HG03039 (cell line): ENCODE data around the gene THRSP.
"Not testable (repeated sequence)": the region's sequence is repeated elsewhere in the genome, so short reads cannot be mapped to it uniquely, and the experiment has no call there.

Experiments used
- ATAC-seq: cut with Tn5 transposase; IDR thresholded peaks from one replicate; pipeline ENCODE4 v1.9.1; 2021; ENCODE audit warnings: mild to moderate bottlenecking, moderate library complexity; ENCODE audit not compliant: unreplicated experiment

The THRSP gene

DNA sequence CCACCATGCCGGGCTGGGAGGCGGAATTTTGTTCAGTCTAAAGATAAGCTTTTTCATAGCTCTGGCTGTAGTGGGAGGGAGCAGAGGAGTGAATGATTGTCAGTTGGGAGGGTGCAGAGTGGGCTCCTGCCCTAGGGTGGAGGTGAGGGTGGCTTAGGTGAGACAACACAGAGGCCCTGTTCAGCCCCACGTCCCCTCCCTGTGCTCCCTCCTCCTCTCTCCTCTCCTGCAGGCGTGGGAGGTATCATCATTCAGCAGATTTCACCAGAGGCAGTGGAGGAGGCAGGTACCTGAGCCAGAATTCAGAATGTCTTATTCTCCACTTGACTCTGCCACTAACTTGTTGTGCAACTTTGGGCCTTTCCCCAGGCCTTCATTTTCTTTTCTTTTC is 1.7 kb upstream of the THRSP start:
- ATAC-seq, result no peak

DNA sequence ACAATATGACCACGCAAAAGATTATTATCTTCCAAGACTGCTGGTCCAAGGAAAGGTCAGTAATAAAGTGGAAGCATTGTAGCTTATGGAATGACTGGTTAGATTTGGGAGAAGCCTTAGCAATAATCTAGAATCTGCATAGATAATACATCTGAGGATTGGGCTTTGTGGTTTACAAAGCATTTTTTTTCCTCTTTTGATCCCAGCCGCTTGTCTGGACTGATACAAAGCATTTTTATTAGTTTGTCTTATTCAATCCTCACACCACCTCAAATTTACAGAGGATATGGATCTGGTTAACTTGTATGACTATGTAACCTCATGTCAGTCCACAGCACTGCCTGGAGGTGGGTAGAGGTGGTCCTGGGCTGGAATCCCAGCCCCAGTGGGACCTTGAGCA is 990 bp upstream of the THRSP start:
- no peak for ATAC-seq

DNA sequence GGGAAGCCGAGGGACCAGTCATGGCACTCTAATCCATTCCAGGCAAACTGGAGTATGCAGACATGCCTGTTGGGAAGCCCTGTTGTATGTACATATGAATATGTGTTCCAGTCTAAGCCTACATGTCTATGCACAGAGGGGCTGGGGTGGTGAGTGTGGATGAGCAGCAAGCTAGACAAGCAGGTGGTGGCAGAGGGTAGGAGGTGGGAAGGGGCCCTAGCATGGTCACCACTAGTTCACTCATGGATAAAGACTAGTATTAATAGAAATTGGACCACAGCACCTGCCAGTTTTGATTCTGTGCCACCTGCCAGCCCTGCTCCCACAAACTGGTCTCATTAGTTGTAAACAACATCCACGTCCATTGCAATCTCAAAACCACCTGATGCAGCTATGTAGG is 1.5 kb downstream of the THRSP start:
- no peak for ATAC-seq

DNA sequence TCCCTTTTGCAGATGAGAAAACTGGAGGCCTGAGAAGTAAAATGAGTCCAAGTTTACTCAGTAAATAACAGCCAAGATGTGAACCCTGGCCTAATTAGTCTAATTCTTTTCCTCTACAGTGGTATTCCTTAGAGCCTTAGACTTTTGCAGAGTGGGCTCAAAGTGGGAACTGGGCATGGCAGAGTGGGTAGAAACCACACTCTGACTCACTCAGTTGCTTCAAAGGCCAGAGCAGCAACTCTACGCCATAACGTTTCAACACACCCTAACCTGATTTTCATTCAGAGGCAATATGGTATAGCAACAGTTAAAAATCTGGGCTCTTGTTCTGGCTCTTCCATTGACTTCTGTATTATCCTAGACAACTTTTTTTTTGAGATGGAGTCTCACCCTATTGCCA is 2.8 kb downstream of the THRSP start:
- ATAC-seq, result no peak

DNA sequence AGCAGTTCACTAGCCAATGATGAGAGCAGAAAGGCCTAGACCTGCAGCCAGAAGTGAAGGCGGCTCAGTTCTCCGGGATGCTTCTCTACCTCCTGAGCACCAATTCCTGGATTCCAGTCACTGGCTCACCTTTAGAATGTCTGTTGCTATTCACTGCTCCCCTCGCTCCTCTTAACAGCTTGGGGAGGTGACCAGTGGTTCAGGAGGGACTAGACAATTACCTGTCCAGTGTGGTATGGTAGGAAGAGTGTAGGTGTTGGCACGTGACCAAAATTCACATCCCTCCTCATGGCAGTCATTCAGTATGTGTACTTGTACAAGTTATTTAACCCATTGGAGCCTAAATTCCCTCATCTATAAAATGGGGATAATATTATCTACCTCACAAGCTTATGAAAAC is 4.0 kb downstream of the THRSP start:
- ATAC-seq, result no peak

DNA sequence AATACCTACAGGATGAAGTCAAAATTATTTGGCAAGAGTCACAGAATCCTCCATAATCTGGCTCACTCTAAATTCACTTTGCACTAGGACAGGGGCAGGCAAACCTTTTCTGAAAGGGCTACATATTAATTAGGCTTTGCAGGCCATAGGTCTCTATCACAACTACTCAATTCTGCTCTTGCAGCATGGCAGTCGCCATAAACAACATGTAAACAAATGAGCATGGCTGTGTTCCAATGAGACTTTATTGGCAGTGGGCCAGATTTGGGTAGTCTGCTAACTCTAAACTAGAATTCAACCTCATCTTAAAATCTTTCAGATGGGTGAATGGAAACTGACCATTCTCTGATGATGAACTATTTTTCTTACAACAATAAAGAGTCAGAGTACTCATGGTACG is 5.8 kb downstream of the THRSP start:
- no peak for ATAC-seq

DNA sequence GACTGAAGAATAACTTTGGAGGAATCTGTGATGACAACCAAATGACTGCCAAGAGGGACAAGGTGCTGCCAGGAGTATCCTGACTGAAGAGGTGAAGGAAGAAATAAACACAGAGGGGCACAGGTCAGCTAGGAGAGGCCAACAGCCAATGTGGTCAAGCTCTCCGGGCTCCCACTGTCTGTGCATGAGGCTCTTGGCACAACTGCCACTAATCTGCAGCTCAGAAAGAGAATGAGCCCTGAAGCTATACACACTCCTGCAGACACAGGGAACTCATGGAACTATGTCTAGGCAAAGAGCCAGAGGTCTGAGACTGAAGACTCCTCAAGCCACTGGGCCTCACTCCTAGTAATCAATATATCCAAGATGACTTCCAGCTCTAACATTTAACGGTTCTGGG is 7.0 kb downstream of the THRSP start:
- ATAC-seq, result no peak

DNA sequence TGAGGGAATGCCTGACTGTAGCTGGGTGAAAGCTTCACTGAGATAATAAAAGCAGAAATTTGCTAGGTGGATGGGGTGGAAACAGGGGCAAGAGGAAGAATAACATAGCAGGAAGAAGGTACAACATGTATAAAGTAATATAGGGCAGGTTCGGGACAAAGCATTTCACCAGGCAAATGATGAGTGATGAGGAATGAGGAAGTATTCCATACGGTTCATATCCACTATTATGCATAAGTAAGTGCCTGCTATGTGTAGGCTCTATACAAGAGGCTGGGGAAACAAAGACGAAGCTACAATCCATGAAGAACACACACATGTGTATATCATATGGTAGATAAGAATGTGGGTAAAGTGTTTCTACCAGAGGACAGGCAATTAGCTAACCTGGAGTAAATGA is 8.1 kb downstream of the THRSP start:
- no peak for ATAC-seq

DNA sequence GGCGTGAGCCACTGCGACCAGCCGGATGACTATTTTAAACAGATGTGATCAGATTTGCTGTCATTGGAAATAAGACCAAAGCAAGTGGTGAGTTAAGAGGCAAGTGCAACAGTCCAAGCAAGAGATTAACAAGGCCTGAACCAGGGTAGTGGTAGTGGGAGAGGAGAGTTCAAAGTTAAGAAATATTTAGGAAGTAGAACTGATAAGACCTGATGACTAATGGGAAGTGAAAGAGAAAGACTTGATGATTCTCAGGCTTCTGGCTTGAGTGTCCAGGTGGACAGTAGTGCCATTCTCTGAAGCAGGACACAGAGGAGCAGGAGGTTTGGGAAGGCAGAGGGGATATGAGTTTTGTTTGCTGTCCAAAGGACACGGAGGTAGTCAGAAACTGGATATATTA is 8.8 kb downstream of the THRSP start:
- no peak for ATAC-seq

DNA sequence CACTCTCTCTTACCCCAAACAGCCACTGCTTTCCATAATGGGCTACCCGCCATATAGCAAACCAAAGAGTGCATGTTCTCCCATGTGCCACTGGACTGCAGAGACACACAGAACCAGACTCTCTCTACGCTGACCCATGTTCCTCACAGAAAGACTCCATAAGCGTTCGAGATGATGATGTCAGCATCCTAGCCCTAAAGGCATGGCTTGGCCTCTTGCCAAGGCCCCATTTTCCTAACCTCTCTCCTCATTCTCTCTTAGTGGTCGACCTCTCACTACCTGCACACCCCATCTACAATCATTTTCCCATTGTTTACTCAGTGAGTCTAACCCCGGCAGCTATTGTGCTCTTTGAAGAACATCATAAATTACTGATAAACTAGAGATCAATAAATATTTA is 11.1 kb downstream of the THRSP start:
- ATAC-seq, result no peak

DNA sequence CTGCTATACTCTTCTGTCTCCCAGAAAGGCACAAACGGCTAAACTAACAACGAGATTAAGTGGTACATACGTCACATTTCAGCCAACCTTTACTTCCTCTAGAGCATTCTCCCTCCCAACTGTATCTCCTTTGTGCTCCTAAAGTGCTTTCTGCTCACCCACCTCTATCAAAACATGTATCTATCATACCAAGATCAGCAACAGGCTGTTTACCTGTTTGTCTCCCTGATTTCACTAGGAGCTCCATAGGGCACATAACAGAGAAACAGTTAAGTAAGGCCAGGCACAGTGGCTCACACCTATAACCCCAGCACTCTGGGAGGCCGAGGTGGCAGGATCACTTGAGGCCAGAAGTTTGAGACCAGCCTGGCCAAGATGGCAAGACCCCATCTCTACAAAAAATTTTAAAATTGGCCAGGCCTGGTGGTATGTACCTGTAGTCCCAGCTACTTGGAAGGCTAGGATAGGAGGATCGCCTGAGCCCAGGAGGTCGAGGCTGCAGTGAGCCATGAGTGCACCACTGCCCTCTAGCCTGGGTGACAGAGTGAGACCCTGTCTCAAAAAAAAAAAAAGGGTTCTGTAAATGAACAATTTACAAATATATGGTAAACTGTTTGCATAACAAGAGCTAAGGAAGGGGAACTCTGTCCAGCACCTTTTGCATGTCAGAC is 13.2 kb downstream of the THRSP start:
- ATAC-seq, result no peak

DNA sequence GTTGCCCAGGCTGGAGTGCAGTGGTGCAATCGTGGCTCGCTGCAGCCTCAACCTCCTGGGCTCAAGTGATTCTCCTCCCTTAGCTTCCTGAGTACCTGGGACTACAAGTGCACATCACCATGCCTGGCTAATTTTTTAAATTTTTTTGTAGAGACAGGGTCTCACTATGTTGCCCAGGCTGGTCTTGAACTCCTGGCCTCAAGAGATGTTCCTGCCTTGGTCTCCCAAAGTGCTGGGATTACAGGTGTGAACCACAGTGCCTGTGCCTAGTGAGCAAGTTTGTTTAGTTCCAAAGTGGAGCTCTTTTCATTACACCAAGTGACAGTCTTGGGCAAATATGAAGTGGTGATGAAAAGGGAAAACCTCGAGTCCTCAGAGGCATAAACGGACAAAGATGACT is 13.9 kb downstream of the THRSP start:
- ATAC-seq, result not testable (repeated sequence)

DNA sequence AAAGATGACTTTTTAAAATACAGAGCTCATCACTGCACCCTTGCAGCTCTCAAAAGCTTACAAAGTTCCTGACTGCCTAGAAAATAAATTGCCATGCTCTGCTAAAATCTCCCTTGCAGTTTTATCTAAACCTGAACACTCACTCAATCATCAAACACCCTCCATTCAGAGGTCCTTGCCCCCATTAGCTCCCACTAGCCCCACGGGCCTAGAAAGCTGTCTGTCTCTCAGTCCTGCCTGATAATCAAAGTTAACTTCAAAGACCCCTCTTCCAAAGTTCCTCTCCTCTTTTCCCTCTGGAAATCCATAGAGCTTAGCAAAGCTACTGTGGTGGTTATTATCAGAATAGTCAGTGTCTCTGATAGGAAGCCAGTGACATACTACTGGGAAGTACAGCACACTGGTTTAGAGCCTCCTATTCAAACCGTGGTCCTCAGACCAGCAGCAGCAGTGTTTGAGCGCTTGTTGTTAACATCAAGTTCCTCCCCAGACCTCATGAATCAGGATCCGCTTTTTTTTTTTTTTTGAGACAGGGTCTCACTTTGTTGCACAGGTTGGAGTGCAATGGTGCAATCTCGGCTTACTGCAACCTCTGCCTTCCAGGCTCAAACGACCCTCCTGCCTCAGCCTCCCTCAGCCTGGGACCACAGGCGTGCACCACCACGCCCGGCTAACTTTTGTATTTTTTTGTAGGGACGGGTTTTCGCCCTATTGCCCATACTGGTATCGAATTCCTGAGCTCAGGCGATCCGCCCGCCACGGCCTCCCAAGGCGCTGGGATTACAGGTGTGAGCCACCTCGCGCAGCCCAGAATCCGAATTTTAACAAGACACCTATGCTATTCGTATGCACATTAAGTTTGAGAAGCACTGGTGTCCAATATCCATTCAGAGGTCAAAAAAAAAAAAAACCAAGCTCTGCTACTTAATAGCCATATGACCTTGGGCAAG is 14.8 kb downstream of the THRSP start:
- no peak for ATAC-seq

DNA sequence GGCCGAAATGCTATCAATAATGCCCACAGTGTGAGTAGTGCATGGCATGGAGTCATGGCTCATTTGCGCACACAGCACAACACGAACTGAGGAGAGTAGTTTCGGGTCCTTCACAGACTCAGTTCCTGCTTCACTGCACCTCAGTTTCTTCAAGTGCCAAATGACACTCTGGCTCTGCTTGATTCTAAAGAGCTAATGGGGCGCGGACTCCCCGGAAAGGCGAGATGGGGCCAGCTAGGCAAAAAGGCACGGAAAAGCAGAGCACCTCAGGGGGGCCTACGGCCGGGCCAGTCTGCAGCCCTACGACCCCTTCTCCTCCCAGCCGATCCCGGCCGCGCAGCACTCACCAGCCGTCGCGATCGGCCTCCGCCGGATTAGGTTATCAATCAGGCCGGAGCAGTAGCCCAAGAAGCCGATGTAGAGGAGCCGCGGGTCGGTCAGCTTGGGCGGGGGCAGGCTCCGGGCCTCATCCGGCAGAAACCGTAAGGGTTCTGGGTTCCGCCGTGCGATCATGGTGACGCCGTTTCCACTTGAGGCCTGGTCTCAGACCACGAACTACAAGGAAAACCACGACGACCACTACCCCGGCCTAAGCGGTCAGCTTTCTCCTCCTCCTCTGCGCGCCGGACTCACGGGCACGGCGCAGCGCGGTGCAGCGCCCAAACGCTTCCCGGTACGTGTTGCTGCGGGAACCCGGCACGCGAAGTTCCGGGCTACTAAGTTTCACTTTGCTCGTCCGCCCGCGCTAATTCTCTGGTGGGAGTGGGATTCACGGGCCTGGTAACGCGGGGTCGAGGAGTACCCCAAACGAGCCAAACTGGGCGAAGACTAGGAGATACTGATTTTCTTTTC is 15.8 kb downstream of the THRSP start, which contains the start of gene NDUFC2:
TSS of gene NDUFC2 (minus strand) at position 631 of the 852 bp plus-strand sequence. CDS start at position 513, 118 bp downstream.
- ATAC-seq, result peak; percentile 82

DNA sequence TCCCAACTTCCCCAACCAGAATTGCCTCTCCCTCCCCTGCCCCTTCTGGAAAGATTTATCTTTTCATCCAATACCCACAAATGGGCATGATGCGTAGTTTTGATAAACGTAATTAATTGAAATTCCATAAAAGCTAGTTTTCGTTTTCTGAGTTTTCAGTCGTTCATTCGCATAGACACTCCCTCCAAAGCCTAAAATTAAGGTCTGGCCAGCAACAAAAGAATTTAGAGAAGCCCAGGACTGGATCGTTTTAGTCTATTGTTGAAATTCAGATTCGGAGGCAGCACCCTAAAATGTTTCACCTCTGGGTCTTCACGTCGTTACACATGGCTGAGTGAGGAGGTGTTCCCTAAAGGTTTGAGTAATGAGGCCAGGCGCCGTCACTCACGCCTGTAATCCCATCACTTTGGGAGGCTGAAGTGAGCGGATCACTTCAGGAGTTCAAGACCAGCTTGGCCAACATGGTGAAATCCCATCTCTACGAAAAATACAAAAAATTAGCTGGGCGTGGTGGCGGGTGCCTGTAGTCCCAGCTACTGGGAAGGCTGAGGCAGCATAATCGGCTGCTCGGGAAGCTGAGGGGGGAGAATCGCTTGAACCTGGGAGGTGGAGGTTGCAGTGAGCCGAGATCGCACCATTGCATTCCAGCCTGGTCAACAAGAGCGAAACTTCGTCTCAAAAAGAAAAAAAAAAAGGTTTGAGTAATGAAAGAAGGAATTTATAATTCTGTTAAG is 16.6 kb downstream of the THRSP start:
- ATAC-seq, result no peak

DNA sequence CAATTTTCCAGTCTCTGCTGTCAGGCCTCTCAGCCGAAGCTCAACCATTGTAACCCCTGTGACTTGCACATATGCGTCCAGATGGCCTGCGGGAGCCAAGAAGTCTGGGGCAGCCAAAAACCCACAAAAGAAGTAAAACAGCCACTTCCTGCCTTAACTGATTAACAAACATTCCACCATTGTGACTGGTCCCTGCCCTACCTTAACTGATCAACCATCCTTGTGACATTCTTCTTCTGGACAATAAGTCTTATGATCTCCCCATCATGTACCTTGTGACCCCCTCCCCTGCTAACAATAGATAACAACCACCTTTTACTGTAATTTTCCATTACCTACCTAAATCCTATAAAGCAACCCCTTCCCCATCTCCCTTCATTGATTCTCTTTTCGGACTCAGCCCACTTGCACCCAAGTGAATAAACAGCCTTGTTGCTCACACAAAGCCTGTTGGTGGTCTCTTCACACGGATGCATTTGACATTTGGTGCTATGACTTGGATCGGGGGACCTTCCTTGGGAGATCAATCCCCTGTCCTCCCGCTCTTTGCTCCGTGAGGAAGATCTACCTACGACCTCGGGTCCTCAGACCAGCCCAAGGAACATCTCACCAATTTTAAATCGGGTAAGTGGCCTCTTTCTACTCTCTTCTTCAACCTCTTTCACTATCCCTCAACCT is 17.3 kb downstream of the THRSP start:
- no peak for ATAC-seq

DNA sequence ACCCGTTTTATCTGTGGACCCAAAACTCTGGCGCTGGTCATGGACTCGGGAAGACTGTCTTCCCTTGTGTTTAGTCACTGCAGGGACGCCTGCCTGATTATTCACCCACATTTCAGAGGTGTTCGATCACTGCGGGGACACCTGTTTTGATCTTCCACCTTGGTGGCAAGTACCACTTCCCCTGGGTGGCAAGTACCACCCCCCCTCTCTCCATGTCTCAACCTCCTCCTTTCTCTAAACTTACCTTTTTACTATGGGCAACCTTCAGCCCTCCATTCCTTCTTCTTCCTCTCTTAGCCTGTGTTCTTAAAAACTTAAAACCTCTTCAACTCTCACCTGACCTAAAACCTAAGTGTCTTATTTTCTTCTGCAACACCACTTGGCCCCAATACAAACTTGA is 17.9 kb downstream of the THRSP start:
- no peak for ATAC-seq

DNA sequence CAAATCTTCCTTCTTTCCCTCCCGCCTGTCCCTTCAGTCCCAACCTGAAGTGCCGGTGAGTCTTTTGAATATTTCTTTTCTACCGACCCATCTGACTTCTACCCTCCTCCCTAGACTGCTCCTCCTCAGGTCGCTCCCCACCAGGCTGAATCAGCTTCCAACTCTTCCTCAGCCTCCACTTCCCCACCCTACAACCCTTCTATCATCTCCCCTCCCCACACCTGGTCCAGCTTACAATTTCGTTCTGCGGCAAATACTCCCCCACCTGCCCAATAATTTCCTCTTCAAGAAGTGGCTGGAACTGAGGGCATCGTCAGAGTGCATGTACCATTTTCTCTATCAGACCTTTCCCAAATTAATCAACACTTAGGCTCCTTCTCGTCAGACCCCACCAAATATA is 18.5 kb downstream of the THRSP start:
- ATAC-seq, result no peak

DNA sequence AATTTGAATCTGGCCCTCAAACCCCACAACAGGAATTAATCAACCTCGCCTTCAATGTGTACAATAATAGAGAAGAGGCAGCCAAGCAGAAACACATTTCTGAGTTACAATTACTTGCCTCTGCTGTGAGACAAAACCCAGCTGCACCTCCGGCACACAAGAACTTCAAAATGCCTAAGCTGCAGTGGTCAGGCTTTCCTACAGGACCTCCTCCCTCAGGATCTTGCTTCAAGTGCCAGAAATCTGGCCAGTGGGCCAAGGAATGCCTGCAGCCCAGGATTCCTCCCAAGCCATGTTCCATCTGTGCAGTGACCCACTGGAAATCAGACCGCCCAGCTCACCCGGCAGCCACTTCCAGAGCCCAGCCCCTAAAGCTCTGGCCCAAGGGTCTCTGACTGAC is 19.4 kb downstream of the THRSP start:
- no peak for ATAC-seq

DNA sequence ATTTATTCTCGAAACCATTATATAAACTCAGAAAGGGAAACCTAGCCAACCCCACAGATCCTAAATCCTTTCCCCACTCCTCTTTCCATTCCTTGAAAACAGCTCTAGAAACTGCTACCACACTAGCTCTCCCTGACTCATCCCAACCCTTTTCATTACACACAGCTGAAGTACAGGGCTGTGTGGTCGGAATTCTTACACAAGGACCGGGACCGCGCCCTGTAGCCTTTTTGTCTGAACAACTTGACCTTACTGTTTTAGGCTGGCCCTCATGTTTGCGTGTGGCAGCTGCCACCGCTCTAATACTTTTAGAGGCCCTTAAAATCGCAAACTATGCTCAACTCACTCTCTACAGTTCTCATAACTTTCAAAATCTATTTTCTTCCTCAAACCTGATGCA is 20.8 kb downstream of the THRSP start:
- not testable (repeated sequence) for ATAC-seq
